Activated CD8-positive, alpha-beta memory T cell treated with anti-CD3 and anti-CD28 coated beads, Interleukin-2, amount 50 U/mL, for 1 hour (primary cell): ENCODE data around the gene SF3A1.
"Not testable (repeated sequence)": the region's sequence is repeated elsewhere in the genome, so short reads cannot be mapped to it uniquely, and the experiment has no call there.

Source experiments
- DNase-seq: peaks from one replicate; pipeline ENCODE4 v3.0.0-alpha.2; 2020; ENCODE audit errors: extremely low read depth

SF3A1 gene

GRCh38 chr22:30356449-30357235 lies at the start of gene SF3A1, which contains the start of gene CCDC157:
Gene SF3A1 (minus strand): TSS chr22:30356894. CDS start chr22:30356792, 102 bp downstream.
Gene CCDC157 (plus strand): TSS chr22:30357007. CDS start chr22:30366001, 8,994 bp downstream.
- peak; percentile 57 for DNase-seq

- no peak for DNase-seq
These were observed 49.7 kb upstream of the SF3A1 start for GRCh38 chr22:30406400-30406799.

GRCh38 chr22:30405731-30406130 lies 49.0 kb upstream of the SF3A1 start:
- DNase-seq: no peak

GRCh38 chr22:30404307-30404706 lies 47.6 kb upstream of the SF3A1 start:
- DNase-seq: no peak

- DNase-seq: not testable (repeated sequence)
These were observed 46.0 kb upstream of the SF3A1 start for GRCh38 chr22:30402766-30403104.

- DNase-seq: no peak
These were observed 45.5 kb upstream of the SF3A1 start for GRCh38 chr22:30402028-30402765.

- not testable (repeated sequence) for DNase-seq
These were observed 44.3 kb upstream of the SF3A1 start for GRCh38 chr22:30401024-30401423.

GRCh38 chr22:30400159-30400558 lies 43.5 kb upstream of the SF3A1 start:
- no peak for DNase-seq

- DNase-seq: no peak
These were observed 43.0 kb upstream of the SF3A1 start for GRCh38 chr22:30399718-30400117.

- DNase-seq: no peak
These were observed 42.3 kb upstream of the SF3A1 start for GRCh38 chr22:30398685-30399680.

- no peak for DNase-seq
These were observed 41.3 kb upstream of the SF3A1 start for GRCh38 chr22:30397656-30398635.

GRCh38 chr22:30396871-30397655 lies 40.4 kb upstream of the SF3A1 start, which contains the start of gene SEC14L2:
Gene SEC14L2 (plus strand): TSS chr22:30397018. CDS start chr22:30397117, 99 bp downstream.
- DNase-seq: peak; percentile 38

GRCh38 chr22:30393885-30394284 lies 37.2 kb upstream of the SF3A1 start:
- DNase-seq: no peak

GRCh38 chr22:30393322-30393680 lies 36.6 kb upstream of the SF3A1 start:
- DNase-seq: no peak

GRCh38 chr22:30392661-30393321 lies 36.1 kb upstream of the SF3A1 start:
- DNase-seq: no peak

GRCh38 chr22:30390974-30391691 lies 34.4 kb upstream of the SF3A1 start:
- DNase-seq: peak; percentile 62

GRCh38 chr22:30386960-30387827 lies 30.5 kb upstream of the SF3A1 start, which contains the start of gene RNF215:
Gene RNF215 (minus strand): TSS chr22:30387411. CDS start chr22:30387313, 98 bp downstream.
- peak; percentile 39 for DNase-seq
